Uterus (tissue), 2 donors: ENCODE results near the gene PAX2.

Experiments
- CTCF ChIP-seq, 4 experiments: fragments of 200-600 bp in 2 of 4; fragments of 450-650 bp in 2 of 4; sonication (generic) in 2 of 4; IDR thresholded peaks; one replicate each; pipeline ENCODE4 v1.5.1; 2016 to 2019; ENCODE audit warnings: antibody characterized with exemption in 4 of 4, mild to moderate bottlenecking in 2 of 4, moderate library complexity in 1 of 4
- POLR2A ChIP-seq, 2 donors: fragments of 450-650 bp; IDR thresholded peaks; one replicate each; pipeline ENCODE4 v1.6.1; 2016; ENCODE audit warnings: antibody characterized with exemption in 2 of 2, mild to moderate bottlenecking in 1 of 2, moderate library complexity in 1 of 2

GRCh38 chr10:100799881-100800280 lies 54.5 kb downstream of the PAX2 start:
- TF ChIP-seq POLR2A (IDR thresholded peaks at IDR 0.05) (no peak), CTCF (IDR thresholded peaks at IDR 0.05) (no peak)
